Heart right ventricle (tissue), 16 donors: Measurements from ENCODE around the gene KDM2A. TPM values are rescaled to one million over a fixed set of nuclear protein-coding genes. Genes with fewer than 3 reads are reported as not detected.

ENCODE experiments used
- ATAC-seq, 8 donors: fragments of 200-7000 bp; cut with Tn5 transposase; one replicate each; pipeline ENCODE4 v1.9.1; 2020; ENCODE audit warnings: mild to moderate bottlenecking in 8 of 8, moderate library complexity in 8 of 8, moderate number of reproducible peaks in 1 of 8
- DNase-seq, 2 donors: peaks; one replicate each; pipeline ENCODE4 v3.0.0-alpha.2; 2020
- H3K27ac ChIP-seq, 10 donors: fragments of 200-600 bp; sonication (generic) in 2 of 10; one replicate each; pipeline versions ENCODE4 v1.5.0 to v1.8.0; 2020 to 2022; ENCODE audit warnings: mild to moderate bottlenecking in 3 of 10
- H3K27me3 ChIP-seq, 7 donors: fragments of 200-600 bp; one replicate each; pipeline ENCODE4 v1.8.0; 2021 to 2022; ENCODE audit warnings: mild to moderate bottlenecking in 2 of 7
- H3K36me3 ChIP-seq, 9 donors: fragments of 200-600 bp; sonication (generic) in 1 of 9; one replicate each; pipeline versions ENCODE4 v1.5.0 to v1.8.0; 2020 to 2022; ENCODE audit warnings: mild to moderate bottlenecking in 2 of 9
- H3K4me1 ChIP-seq, 9 donors: fragments of 200-600 bp; sonication (generic) in 1 of 9; one replicate each; pipeline versions ENCODE4 v1.5.0 to v1.8.0; 2020 to 2022; ENCODE audit warnings: mild to moderate bottlenecking in 4 of 9
- H3K4me3 ChIP-seq, 10 donors: fragments of 200-600 bp; sonication (generic) in 2 of 10; one replicate each; pipeline versions ENCODE4 v1.5.0 to v1.8.0; 2020 to 2022; ENCODE audit warnings: mild to moderate bottlenecking in 7 of 10, moderate library complexity in 2 of 10
- H3K9me3 ChIP-seq, 11 donors: fragments of 200-600 bp in 10 of 11; sonication (generic) in 2 of 11; one replicate each; pipeline versions ENCODE4 v1.5.0 to v1.8.0; 2013 to 2022; ENCODE audit warnings: mild to moderate bottlenecking in 2 of 11, control low read depth in 1 of 11, moderate library complexity in 1 of 11
- WGBS, 2 donors: extraction: QIAGEN DNeasy Blood & Tissue Kit; methylation state at CpG; one replicate each; pipeline ENCODE4 v1.1.7; 2013; ENCODE audit warnings: inconsistent platforms in 1 of 2; 5-methylcytosine and 5-hydroxymethylcytosine counted together
- intact Hi-C, 10 donors: fragments of 100-400 bp; cut with DNase I; formaldehyde crosslinking; loops; one replicate each; pipeline versions ENCODE4 v1.11.1 to v1.14.2; 2022
- polyA plus RNA-seq, 2 donors: library from polyadenylated mRNA; stranded (reverse); fragments of 200-250 nt; gene quantifications; one replicate each; pipeline ENCODE4 v1.2.3, GENCODE V29; 2013
- total RNA-seq, 10 donors: library from RNA; stranded (reverse); fragmentation: NEBNext Ultra II Directional in 3 of 10; extraction: Animal tissue kit (Norgen Biotek cat#: 25700) in 3 of 10; gene quantifications; one replicate each; pipeline versions ENCODE4 v1.2.1 to v1.2.4, GENCODE V29; 2021 to 2023
- TF ChIP-seq, protein P1 (sequence below), 9 donors: fragments of 200-600 bp; sonication (generic) in 2 of 9; IDR thresholded peaks; one replicate each; pipeline versions ENCODE4 v1.5.0 to v1.8.0; 2021 to 2022; ENCODE audit warnings: antibody characterized with exemption in 9 of 9, mild to moderate bottlenecking in 5 of 9, moderate library complexity in 1 of 9
- donor health status: Arrhythmogenic right ventricular cardiomyopathy.
- donor health status: ischemic (EF 13 %, LVEDD 7.1; RV severe dilation, severe dysfunction).
- donor health status: healthy with polysubstance abuse.
- donor health status: DM: no; HTN: yes; CAD: no.
- donor health status: DM: no; HTN: no; CAD: no.
- donor health status: ischemic (EF 25% LVEDD 6.9; RV normal size, moderate dysfunction).
- donor health status: ischemic (EF 25% LVEDD 5.7; RV mildly dilated, moderate dysfunction).
- donor health status: healthy.
- donor health status: DM: yes; HTN: yes; CAD: no.
- donor health status: Ischemic cardiomyopathy.
- donor health status: ischemic (EF 35%, LVEDD 5.7; RV mildly dilated, moderate dysfunction).
- donor health status: nonischemic (EF 11% LVEDD 7.7; RV severe dilation, severe dysfunction).
- donor health status: DM: yes; HTN: yes; CAD: no.
- donor health status: PGD.
- donor health status: ischemic (EF 29% LVEDD 5.4; RV normal size, mild dysfunction).
- donor health status: nonischemic (EF 23%, LVEDD 6.1; RV moderate dilation, normal function).

KDM2A gene
- total and polyA plus RNA-seq, 12 donors: 16.5 to 45.7 (median 37.1) TPM

DNA sequence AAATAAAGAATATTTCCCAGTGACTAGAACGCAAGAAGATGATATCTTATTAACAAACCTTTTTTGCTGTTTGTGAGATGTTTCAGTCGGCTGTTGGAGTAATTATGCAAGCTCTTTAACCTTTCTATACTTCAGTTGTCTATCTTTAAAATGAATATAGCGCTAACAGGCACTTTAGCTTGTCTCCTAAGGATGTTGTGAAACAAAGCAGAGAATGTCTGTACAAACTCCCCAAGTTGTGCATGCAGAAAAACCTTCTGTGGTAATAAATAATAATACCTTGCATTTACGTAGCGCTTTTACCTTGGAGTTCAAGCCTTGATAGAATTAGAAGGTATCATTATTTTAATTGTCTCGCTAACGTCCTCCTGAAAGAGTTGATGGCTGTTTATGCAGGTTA is 1.9 kb upstream of the KDM2A start:
- intact Hi-C loops: loop anchor here in 2 of 10 donors (5.0 kb wide), 1 partner anchor 50 kb away; no protein-coding TSS in a partner anchor
- TF ChIP-seq, protein P1, sequence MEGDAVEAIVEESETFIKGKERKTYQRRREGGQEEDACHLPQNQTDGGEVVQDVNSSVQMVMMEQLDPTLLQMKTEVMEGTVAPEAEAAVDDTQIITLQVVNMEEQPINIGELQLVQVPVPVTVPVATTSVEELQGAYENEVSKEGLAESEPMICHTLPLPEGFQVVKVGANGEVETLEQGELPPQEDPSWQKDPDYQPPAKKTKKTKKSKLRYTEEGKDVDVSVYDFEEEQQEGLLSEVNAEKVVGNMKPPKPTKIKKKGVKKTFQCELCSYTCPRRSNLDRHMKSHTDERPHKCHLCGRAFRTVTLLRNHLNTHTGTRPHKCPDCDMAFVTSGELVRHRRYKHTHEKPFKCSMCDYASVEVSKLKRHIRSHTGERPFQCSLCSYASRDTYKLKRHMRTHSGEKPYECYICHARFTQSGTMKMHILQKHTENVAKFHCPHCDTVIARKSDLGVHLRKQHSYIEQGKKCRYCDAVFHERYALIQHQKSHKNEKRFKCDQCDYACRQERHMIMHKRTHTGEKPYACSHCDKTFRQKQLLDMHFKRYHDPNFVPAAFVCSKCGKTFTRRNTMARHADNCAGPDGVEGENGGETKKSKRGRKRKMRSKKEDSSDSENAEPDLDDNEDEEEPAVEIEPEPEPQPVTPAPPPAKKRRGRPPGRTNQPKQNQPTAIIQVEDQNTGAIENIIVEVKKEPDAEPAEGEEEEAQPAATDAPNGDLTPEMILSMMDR (IDR thresholded peaks at IDR 0.05): no peak
- Histone ChIP-seq H3K36me3 (peaks cover 0 to 9% (median 0%) of the 10 kb centered on the region in 9 donors), H3K4me3 (peak overlapping the region in 6 of 10 donors; percentile 41 to 94 (median 62)), H3K4me1 (peaks cover 9 to 39% (median 13%) of the 10 kb centered on the region in 9 donors), H3K27ac (peak overlapping the region in 9 of 10 donors; percentile 52 to 100 (median 97)), H3K27me3 (no peaks in the 10 kb centered on the region), H3K9me3 (no peaks in the 10 kb centered on the region)
- ATAC-seq: no peak
- WGBS, 2 donors: 80 to 87% methylated on average over 7 of the region's 7 CpGs
- DNase-seq: no peak

DNA sequence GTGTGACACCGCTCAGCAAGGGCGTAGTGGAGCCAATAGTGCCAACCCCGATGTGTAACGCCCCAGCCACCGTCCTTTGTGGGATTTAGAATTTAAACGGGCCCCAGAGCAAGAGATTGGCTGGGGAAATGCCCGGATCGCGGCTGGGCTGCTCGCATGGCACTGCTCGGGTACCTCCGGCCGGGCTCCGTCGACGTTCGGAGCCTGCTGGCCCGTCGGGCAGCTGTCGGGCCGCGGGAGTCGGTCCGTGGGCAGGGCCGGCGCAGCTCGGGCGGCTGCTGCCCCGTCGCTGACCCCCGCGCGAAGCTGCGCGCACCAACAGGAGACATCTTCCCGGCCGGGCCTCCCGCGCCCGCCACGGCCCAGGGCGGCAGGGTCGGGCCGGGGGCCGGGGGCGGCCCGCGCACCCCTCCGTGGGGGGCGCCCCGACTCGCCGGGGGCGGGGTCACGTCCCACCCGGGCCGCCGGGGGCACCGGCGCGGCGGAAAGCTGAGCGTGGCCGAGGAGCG is 1.3 kb upstream of the KDM2A start:
- Histone ChIP-seq H3K27me3 (no peaks in the 10 kb centered on the region), H3K4me3 (peak overlapping the region in 9 of 10 donors; percentile 38 to 94 (median 60)), H3K36me3 (peaks cover 0 to 13% (median 2%) of the 10 kb centered on the region in 9 donors), H3K27ac (peak overlapping the region; percentile 52 to 100 (median 97)), H3K9me3 (no peaks in the 10 kb centered on the region), H3K4me1 (peaks cover 14 to 44% (median 18%) of the 10 kb centered on the region in 9 donors)
- ATAC-seq (no peak), DNase-seq (peak; percentile 17 to 48)
- 10 to 17% methylated on average over 56 to 65 of the region's 65 CpGs for WGBS, 2 donors
- intact Hi-C loops: loop anchor here in 2 of 10 donors (5.0 kb wide), 1 partner anchor 50 kb away; no protein-coding TSS in a partner anchor
- TF ChIP-seq, protein P1 (IDR thresholded peaks at IDR 0.05): no peak

DNA sequence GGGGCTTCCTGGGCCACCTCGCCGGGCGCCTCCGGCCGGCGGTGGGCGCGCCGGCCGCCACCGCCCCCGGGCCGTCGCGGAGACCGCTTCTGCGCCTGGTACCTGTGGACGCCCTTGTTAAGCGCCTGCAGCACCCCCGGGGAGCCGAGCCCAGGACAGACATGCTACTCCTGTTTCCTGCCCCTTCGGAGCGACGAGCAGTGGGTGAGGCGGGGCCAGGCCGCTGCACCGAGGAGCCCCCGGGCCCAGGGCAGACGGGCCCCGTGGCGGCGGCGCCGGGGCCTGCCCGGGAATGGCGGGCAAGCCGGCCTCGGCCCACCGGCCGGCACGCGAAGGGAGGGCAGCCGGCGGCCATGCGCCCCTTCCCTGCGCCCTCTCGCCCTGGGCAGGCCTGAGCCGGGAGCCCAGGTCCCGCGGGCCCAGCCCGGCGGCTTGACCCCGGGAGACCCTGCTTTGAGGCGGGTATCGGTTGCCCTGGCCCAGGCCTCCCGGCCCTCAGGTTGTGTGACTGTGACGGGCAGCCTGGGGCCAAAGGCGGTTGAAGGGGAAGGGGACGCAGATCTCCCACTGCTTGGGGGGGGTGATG is 789 bp upstream of the KDM2A start:
- Histone ChIP-seq H3K27me3 (no peaks in the 10 kb centered on the region), H3K9me3 (no peaks in the 10 kb centered on the region), H3K36me3 (peaks cover 0 to 18% (median 4%) of the 10 kb centered on the region in 9 donors), H3K27ac (peak overlapping the region; percentile 92 to 100 (median 97)), H3K4me1 (peaks cover 14 to 46% (median 21%) of the 10 kb centered on the region in 9 donors), H3K4me3 (peak overlapping the region; percentile 16 to 94 (median 60))
- intact Hi-C loops: loop anchor here in 2 of 10 donors (5.0 kb wide), 1 partner anchor 49 kb away; no protein-coding TSS in a partner anchor
- ATAC-seq (peak in 6 of 8 donors; percentile 0 to 52 (median 12)), DNase-seq (peak; percentile 36 to 62)
- TF ChIP-seq, protein P1 (IDR thresholded peaks at IDR 0.05): no peak
- WGBS, 2 donors: 1 to 5% methylated on average over 39 to 56 of the region's 59 CpGs

DNA sequence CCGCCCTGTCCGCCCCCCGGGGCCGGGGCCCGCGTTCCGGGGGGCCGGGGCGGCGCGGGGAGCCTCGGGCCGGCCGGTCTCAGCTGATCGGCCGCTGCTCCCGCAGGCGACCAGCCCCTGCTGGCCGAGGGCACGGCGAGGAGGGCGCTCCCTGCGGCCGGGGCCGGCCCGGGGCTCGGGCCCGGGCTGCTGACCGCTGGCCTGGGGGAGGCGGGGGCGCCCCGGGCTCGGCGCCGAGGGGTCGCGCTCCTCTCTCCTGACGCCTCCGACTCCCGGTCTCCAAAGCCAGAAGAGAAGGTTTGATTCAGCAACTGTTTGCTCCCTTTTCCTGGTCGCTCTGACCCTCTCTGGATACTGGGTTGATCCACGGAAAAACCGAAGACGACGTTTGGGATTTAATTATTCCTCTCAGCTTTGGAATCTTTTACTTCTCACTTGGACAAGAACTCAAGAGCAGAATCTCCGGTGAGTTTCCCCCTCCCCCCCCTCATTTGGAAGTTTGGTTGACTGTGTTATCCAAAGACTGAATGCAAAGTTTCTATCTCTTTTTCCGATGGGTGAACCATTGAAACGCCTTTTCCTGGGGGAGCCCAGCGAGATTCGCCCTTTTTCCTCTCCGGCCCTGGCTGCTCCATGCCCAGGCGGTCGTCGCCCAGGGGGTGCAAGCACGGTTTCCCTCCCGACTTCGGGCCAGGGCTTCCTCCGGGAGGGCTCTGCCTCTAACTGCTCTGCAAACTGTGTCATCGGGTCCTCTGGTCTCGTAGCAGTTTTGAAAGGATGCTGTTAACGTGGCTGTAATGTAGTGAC is 725 bp downstream of the KDM2A start:
- DNase-seq (peak; percentile 23 to 25), ATAC-seq (peak in 2 of 8 donors; percentile 2 to 4)
- Histone ChIP-seq H3K36me3 (peaks cover 0 to 33% (median 4%) of the 10 kb centered on the region in 9 donors), H3K27ac (peak overlapping the region; percentile 95 to 100 (median 98)), H3K27me3 (no peaks in the 10 kb centered on the region), H3K4me1 (peaks cover 18 to 53% (median 26%) of the 10 kb centered on the region in 9 donors), H3K9me3 (no peaks in the 10 kb centered on the region), H3K4me3 (peak overlapping the region; percentile 85 to 98 (median 94))
- WGBS, 2 donors: 0% methylated on average over 47 to 51 of the region's 61 CpGs
- intact Hi-C loops: loop anchor here in 2 of 10 donors (5.0 kb wide), 1 partner anchor 48 kb away; no protein-coding TSS in a partner anchor
- TF ChIP-seq, protein P1 (IDR thresholded peaks at IDR 0.05): peak in 2 of 9 donors; percentile 11 to 26
